Uterus (tissue), 4 donors: ENCODE results near the gene TMEM205. TPM values are rescaled to one million over a fixed set of nuclear protein-coding genes. Genes with fewer than 3 reads are reported as not detected.
A peak's percentile ranks its signal among the peaks of the same experiment; 100 is the strongest.

ENCODE experiments used
- DNase-seq, 2 donors: peaks; one replicate each; pipeline ENCODE4 v3.0.0-alpha.2; 2019 to 2020
- H3K27ac ChIP-seq, 2 donors: fragments of 200-600 bp; sonication (generic); 1 replicate in 1 of 2; 2 replicates in 1 of 2; pipeline ENCODE4 v1.5.1; 2016 to 2018
- H3K27me3 ChIP-seq, 2 donors: fragments of 200-600 bp; sonication (generic); one replicate each; pipeline ENCODE4 v1.5.1; 2018 to 2019; ENCODE audit warnings: control low read depth in 1 of 2
- H3K36me3 ChIP-seq, 2 donors: fragments of 200-600 bp; sonication (generic); one replicate each; pipeline ENCODE4 v1.5.1; 2019; ENCODE audit warnings: control low read depth in 1 of 2
- H3K4me1 ChIP-seq, 2 donors: fragments of 200-600 bp; sonication (generic); one replicate each; pipeline ENCODE4 v1.5.1; 2018 to 2019; ENCODE audit warnings: control low read depth in 1 of 2
- H3K4me3 ChIP-seq, 2 donors: fragments of 200-600 bp; sonication (generic); 1 replicate in 1 of 2; 2 replicates in 1 of 2; pipeline ENCODE4 v1.5.1; 2018 to 2019; ENCODE audit warnings: mild to moderate bottlenecking in 1 of 2
- H3K9me3 ChIP-seq, 2 donors: fragments of 200-600 bp; sonication (generic); one replicate each; pipeline ENCODE4 v1.5.1; 2019; ENCODE audit warnings: control low read depth in 1 of 2
- POLR2A ChIP-seq, 2 donors: fragments of 450-650 bp; IDR thresholded peaks; one replicate each; pipeline ENCODE4 v1.6.1; 2016; ENCODE audit warnings: antibody characterized with exemption in 2 of 2, mild to moderate bottlenecking in 1 of 2, moderate library complexity in 1 of 2
- intact Hi-C: fragments of 100-400 bp; cut with DNase I; formaldehyde crosslinking; loops from one replicate; pipeline ENCODE4 v1.15.1; 2023; ENCODE audit warnings: low total_unique reads
- total RNA-seq, 4 donors: library from RNA; depleted of rRNA in 3 of 4; stranded (reverse); fragments of >200 nt in 3 of 4; gene quantifications; one replicate each; pipeline versions ENCODE4 v1.1.0 to v1.2.4, GENCODE V29; 2014 to 2023
- TF ChIP-seq, protein P1 (sequence below), 4 experiments: fragments of 200-600 bp in 2 of 4; fragments of 450-650 bp in 2 of 4; sonication (generic) in 2 of 4; IDR thresholded peaks; one replicate each; pipeline ENCODE4 v1.5.1; 2016 to 2019; ENCODE audit warnings: antibody characterized with exemption in 4 of 4, mild to moderate bottlenecking in 2 of 4, moderate library complexity in 1 of 4
- donor health status: DM: yes; HTN: yes; CAD: no.

The TMEM205 gene
- total RNA-seq, 4 donors from 2014 or later, result 41.2 to 117 (median 77.4) TPM

DNA sequence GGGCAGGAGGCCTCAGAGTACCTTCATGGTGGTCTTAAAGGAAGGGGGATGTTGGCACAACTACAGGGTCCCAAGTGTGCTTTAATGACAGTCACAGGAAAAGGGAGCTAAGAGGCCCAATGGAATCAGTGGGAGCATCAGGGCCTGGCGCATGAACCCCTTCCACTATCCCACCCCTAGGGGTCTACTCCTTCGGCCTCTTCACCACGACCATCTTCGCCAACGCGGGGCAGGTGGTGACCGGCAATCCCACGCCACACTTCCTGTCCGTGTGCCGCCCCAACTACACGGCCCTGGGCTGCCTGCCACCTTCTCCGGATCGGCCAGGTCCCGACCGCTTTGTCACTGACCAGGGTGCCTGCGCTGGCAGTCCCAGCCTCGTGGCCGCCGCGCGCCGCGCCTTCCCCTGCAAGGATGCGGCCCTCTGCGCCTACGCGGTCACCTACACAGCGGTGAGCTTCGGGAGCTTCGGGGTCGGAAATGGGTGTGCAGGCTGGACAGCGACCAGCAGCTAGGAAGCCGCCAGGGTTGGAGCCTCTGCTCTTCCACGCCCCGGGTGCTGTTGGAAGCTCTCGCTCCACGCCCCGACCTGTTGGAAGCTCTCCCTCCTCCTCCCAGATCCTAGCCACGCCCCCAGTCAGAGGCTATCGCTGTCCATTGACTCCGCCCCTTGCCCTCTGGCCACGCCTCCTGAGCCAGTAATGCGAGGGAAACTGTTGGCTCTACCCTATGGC lies 15.1 kb upstream of the TMEM205 start:
- H3K4me3 ChIP-seq, result no peak overlapping the region
- TF ChIP-seq, protein P1, sequence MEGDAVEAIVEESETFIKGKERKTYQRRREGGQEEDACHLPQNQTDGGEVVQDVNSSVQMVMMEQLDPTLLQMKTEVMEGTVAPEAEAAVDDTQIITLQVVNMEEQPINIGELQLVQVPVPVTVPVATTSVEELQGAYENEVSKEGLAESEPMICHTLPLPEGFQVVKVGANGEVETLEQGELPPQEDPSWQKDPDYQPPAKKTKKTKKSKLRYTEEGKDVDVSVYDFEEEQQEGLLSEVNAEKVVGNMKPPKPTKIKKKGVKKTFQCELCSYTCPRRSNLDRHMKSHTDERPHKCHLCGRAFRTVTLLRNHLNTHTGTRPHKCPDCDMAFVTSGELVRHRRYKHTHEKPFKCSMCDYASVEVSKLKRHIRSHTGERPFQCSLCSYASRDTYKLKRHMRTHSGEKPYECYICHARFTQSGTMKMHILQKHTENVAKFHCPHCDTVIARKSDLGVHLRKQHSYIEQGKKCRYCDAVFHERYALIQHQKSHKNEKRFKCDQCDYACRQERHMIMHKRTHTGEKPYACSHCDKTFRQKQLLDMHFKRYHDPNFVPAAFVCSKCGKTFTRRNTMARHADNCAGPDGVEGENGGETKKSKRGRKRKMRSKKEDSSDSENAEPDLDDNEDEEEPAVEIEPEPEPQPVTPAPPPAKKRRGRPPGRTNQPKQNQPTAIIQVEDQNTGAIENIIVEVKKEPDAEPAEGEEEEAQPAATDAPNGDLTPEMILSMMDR (IDR thresholded peaks at IDR 0.05), result no peak
- no peak for TF ChIP-seq POLR2A (IDR thresholded peaks at IDR 0.05)
- no peak overlapping the region for H3K27ac ChIP-seq
- no peaks in the 10 kb centered on the region for H3K4me1 ChIP-seq
- no peak for DNase-seq
- H3K27me3 ChIP-seq, result no peaks in the 10 kb centered on the region
- intact Hi-C loops, result no loop called here
- H3K9me3 ChIP-seq, result no peaks in the 10 kb centered on the region
- H3K36me3 ChIP-seq, result no peaks in the 10 kb centered on the region

DNA sequence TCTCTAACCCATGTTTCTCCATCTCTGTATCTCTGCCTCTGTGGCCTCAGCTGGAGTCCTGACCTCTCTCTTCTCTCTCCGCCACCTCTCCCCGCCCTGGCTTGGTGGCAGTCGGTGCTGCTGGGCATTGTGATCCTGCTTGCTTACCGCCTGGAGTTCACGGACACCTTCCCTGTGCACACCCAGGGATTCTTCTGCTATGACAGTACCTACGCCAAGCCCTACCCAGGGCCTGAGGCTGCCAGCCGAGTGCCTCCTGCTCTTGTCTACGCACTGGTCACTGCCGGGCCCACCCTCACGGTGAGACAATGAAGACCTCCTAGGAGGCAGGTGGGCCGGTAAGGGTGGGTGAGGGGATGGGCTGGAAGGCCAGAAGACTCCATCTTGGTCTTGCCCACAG lies 13.4 kb upstream of the TMEM205 start:
- intact Hi-C loops, result loop anchor here (10.0 kb wide), 1 partner anchor 65 kb away; the partner anchor contains the start of gene TSPAN16
- H3K4me3 ChIP-seq, result no peak overlapping the region
- no peaks in the 10 kb centered on the region for H3K4me1 ChIP-seq
- no peaks in the 10 kb centered on the region for H3K9me3 ChIP-seq
- no peak for DNase-seq
- no peaks in the 10 kb centered on the region for H3K36me3 ChIP-seq
- TF ChIP-seq, protein P1 (IDR thresholded peaks at IDR 0.05), result no peak
- no peak for TF ChIP-seq POLR2A (IDR thresholded peaks at IDR 0.05)
- no peaks in the 10 kb centered on the region for H3K27me3 ChIP-seq
- H3K27ac ChIP-seq, result no peak overlapping the region

DNA sequence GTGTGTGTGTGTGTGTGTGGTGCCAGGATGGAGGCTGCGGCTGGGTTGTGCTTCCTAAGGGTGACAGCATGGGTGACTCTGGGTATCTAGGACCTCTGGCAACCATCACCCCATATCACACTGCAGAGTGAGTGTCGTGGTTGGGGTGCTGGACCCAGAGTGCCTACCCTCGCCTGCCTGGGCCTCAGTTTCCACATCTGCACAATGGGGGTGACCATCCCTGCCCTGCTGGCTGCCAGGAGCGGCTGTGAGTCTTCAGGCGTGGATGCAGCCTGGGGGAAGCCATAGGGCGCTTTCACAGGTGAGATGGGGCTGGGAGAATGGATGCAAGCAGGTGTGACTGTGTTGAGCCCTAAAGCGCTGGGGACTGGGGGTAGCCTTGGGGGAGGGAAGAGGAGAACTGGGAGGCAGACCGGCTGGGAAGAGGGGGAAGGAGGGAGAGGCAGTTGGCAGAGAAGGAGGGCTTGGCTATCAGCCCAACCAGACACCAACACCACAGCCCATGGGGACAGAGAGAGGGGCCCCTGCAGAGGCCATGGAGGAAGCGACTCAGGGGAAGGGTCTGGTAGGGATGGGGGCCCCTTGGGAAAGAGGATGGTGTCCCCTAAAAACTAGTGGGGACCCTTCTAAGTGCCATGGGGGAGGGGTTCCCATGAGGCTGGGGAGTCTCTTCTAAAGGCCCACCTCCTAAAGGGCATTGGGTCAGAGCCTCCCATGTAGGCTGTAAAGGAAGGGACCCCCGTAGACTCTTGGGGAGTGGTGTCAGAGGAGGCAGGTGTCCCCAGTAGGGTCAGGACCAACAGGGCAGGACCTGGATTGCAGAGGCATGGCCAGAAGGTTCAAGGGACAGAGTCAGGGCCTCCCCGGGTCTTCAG lies 10.8 kb upstream of the TMEM205 start:
- H3K9me3 ChIP-seq, result no peaks in the 10 kb centered on the region
- H3K27me3 ChIP-seq, result no peaks in the 10 kb centered on the region
- TF ChIP-seq, protein P1 (IDR thresholded peaks at IDR 0.05), result no peak
- no peak for TF ChIP-seq POLR2A (IDR thresholded peaks at IDR 0.05)
- no peak for DNase-seq
- intact Hi-C loops, result loop anchor here (10.0 kb wide), 1 partner anchor 62 kb away; the partner anchor contains the start of gene TSPAN16
- H3K36me3 ChIP-seq, result no peaks in the 10 kb centered on the region
- H3K27ac ChIP-seq, result no peak overlapping the region
- no peaks in the 10 kb centered on the region for H3K4me1 ChIP-seq
- no peak overlapping the region for H3K4me3 ChIP-seq

DNA sequence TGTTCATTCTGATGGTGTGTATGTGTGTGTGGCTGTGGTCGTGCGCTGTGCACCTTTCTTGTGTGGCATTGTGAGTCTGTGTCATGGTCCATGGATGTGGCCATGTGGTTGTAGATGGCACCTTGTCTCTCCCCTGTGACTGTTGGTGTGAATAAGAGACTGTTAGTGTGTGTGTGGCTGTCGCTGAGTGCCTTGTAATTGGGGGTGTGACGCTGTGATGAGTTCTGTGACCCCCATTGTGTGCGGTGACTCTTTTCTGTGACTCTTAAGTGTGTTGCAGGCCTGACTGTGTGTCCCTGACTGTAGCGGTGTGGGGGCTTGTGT lies 10.0 kb upstream of the TMEM205 start:
- no peak for DNase-seq
- Histone ChIP-seq H3K27ac (peak overlapping the region; percentile 72 to 88), H3K4me1 (no peaks in the 10 kb centered on the region), H3K27me3 (no peaks in the 10 kb centered on the region), H3K36me3 (no peaks in the 10 kb centered on the region), H3K4me3 (peak overlapping the region; percentile 77 to 84), H3K9me3 (no peaks in the 10 kb centered on the region)
- intact Hi-C loops, result loop anchor here (10.0 kb wide), 1 partner anchor 61 kb away; the partner anchor contains the start of gene TSPAN16
- no peak for TF ChIP-seq POLR2A (IDR thresholded peaks at IDR 0.05)
- TF ChIP-seq, protein P1 (IDR thresholded peaks at IDR 0.05), result no peak
